NCI-H2196 (cell line): ENCODE measurements around the gene GGCT.

ENCODE experiments used
- DNase-seq: peaks from one replicate; lab custom pipeline; 2025; ENCODE audit not compliant: unreplicated experiment; lab: John Stamatoyannopoulos, UW

The GGCT gene

GRCh38 chr7:30465046-30465810 is 39.4 kb downstream of the GGCT start:
- DNase-seq, result no peak

- DNase-seq, result no peak
Measured at GRCh38 chr7:30464231-30464671, 40.4 kb downstream of the GGCT start.

GRCh38 chr7:30463405-30464145 is 41.1 kb downstream of the GGCT start:
- no peak for DNase-seq

GRCh38 chr7:30462179-30462578 is 42.5 kb downstream of the GGCT start:
- DNase-seq, result no peak

GRCh38 chr7:30460246-30460633 is 44.4 kb downstream of the GGCT start:
- no peak for DNase-seq

GRCh38 chr7:30459591-30460245 is 44.9 kb downstream of the GGCT start:
- no peak for DNase-seq

GRCh38 chr7:30458311-30458710 is 46.3 kb downstream of the GGCT start:
- no peak for DNase-seq

- DNase-seq, result no peak
Measured at GRCh38 chr7:30453921-30454320, 50.7 kb downstream of the GGCT start.

GRCh38 chr7:30453016-30453415 is 51.6 kb downstream of the GGCT start:
- DNase-seq, result no peak

GRCh38 chr7:30452280-30452930 is 52.2 kb downstream of the GGCT start:
- no peak for DNase-seq

GRCh38 chr7:30451539-30452279 is 52.9 kb downstream of the GGCT start:
- DNase-seq, result no peak

GRCh38 chr7:30450983-30451497 is 53.6 kb downstream of the GGCT start:
- DNase-seq, result no peak

- no peak for DNase-seq
Measured at GRCh38 chr7:30450240-30450982, 54.2 kb downstream of the GGCT start.

GRCh38 chr7:30448461-30449189 is 56.0 kb downstream of the GGCT start:
- peak; percentile 6 for DNase-seq

GRCh38 chr7:30447466-30447865 is 57.2 kb downstream of the GGCT start:
- DNase-seq, result no peak
